MM.1S (cell line): ENCODE data around the gene PWWP2B.

Experiments
- EZH2 ChIP-seq: fragments of 300-600 bp; sonication (generic); optimal IDR thresholded peaks from 2 replicates; pipeline ENCODE3; 2017; ENCODE audit warnings: low read depth, mild to moderate bottlenecking, antibody characterized with exemption, low read length, mixed read lengths
- EZH2phosphoT487 ChIP-seq: fragments of 300-600 bp; sonication (generic); IDR thresholded peaks from 2 replicates; pipeline ENCODE4 v1.6.1; 2018; ENCODE audit warnings: antibody characterized with exemption, low read length
- TF ChIP-seq, protein P1 (sequence below): fragments of 300-600 bp; sonication (generic); IDR thresholded peaks from 2 replicates; pipeline ENCODE4 v1.5.1; 2016; ENCODE audit warnings: antibody characterized with exemption, low read length, mixed read lengths

DNA sequence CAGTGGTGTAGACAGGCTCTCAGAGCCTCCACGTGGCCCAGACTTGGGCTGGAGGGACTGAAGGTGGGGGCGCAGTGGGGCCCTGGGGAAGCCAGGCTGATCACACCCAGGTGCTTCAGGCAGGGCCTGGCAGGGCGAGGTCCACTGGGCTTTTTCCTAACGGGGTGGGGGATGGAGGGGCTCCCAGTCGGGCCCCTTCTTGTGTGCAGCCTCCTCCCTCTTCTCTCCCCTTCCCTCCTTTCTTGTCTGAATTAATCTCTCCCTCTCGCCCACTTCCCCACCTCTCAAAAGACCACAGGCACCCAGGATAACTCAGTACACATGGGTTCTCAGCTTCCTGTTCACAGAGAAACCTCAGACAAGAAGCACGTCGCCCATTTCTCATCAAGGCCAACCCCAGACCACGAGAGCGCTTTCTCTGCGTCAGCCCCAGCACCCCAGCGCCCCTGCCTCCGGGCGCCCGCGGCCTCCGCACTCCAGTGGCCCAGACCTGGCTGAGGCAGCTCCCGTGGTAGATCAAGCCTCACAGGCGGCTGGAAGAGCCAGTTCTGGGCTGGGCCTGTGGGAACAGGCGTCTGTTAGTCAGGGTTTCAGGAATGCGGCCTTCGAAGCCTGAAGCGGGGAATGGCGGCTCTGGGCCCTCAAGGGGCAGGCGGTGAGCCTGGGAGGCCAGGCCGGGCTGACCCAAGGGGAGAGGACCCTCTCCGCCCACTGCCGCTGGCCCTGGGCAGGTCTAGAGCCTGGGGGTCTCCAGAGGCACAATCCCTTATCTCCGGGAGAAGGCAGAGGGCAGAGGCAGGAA lies 50.6 kb downstream of the PWWP2B start:
- TF ChIP-seq, protein P1, sequence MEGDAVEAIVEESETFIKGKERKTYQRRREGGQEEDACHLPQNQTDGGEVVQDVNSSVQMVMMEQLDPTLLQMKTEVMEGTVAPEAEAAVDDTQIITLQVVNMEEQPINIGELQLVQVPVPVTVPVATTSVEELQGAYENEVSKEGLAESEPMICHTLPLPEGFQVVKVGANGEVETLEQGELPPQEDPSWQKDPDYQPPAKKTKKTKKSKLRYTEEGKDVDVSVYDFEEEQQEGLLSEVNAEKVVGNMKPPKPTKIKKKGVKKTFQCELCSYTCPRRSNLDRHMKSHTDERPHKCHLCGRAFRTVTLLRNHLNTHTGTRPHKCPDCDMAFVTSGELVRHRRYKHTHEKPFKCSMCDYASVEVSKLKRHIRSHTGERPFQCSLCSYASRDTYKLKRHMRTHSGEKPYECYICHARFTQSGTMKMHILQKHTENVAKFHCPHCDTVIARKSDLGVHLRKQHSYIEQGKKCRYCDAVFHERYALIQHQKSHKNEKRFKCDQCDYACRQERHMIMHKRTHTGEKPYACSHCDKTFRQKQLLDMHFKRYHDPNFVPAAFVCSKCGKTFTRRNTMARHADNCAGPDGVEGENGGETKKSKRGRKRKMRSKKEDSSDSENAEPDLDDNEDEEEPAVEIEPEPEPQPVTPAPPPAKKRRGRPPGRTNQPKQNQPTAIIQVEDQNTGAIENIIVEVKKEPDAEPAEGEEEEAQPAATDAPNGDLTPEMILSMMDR = no peak
- TF ChIP-seq EZH2 (no peak), EZH2phosphoT487 (no peak)
